IMR-90 (cell line): ENCODE data around the gene SPDYE2.
"Not testable (repeated sequence)": the region's sequence is repeated elsewhere in the genome, so short reads cannot be mapped to it uniquely, and the experiment has no call there.

Source experiments
- BHLHE40 ChIP-seq: fragments of 150-350 bp; IDR thresholded peaks from 2 replicates; pipeline ENCODE4 v1.6.1; 2016; ENCODE audit warnings: mild to moderate bottlenecking, low read depth, low read length
- CEBPB ChIP-seq: IDR thresholded peaks from 2 replicates; pipeline ENCODE4 v1.6.1; 2012; ENCODE audit warnings: low read depth, low read length, improper control_type of control experiment
- CHD1 ChIP-seq: IDR thresholded peaks from 2 replicates; pipeline ENCODE4 v1.6.1; 2012; ENCODE audit warnings: low read depth, low read length, improper control_type of control experiment
- MAFK ChIP-seq: IDR thresholded peaks from 2 replicates; pipeline ENCODE4 v1.6.1; 2012; ENCODE audit warnings: low read depth, low read length, improper control_type of control experiment
- MAZ ChIP-seq: IDR thresholded peaks from 2 replicates; pipeline ENCODE4 v1.6.1; 2012; ENCODE audit warnings: low read depth, mild to moderate bottlenecking, low read length, improper control_type of control experiment, moderate library complexity, borderline replicate concordance
- MXI1 ChIP-seq: IDR thresholded peaks from 2 replicates; pipeline ENCODE4 v1.6.1; 2012; ENCODE audit warnings: low read depth, mild to moderate bottlenecking, low read length, moderate library complexity, borderline replicate concordance
- POLR2A ChIP-seq: IDR thresholded peaks from 2 replicates; pipeline ENCODE4 v1.6.1; 2012; ENCODE audit warnings: mild to moderate bottlenecking, low read depth, low read length
- RAD21 ChIP-seq: IDR thresholded peaks from 2 replicates; pipeline ENCODE4 v1.6.1; 2012; ENCODE audit warnings: low read length, improper control_type of control experiment
- RCOR1 ChIP-seq: IDR thresholded peaks from 2 replicates; pipeline ENCODE4 v1.6.1; 2012; ENCODE audit warnings: mild to moderate bottlenecking, low read length, improper control_type of control experiment; ENCODE audit not compliant: insufficient replicate concordance
- RFX5 ChIP-seq: IDR thresholded peaks from 2 replicates; pipeline ENCODE4 v1.8.0; 2012; ENCODE audit warnings: low read depth, mild to moderate bottlenecking, low read length, moderate library complexity
- USF2 ChIP-seq: fragments of 150-350 bp; IDR thresholded peaks from 2 replicates; pipeline ENCODE4 v1.6.1; 2017; ENCODE audit warnings: mild to moderate bottlenecking, antibody characterized with exemption, low read length, low read depth
- TF ChIP-seq, protein P1 (sequence below): conservative IDR thresholded peaks from 2 replicates; pipeline ENCODE4 v1.5.1; 2012; ENCODE audit warnings: mild to moderate bottlenecking, low read depth, low read length, improper control_type of control experiment
- TF ChIP-seq, protein P2 (sequence below): fragments of 150-350 bp; IDR thresholded peaks from 2 replicates; pipeline ENCODE4 v1.6.1; 2016; ENCODE audit warnings: low read depth, mild to moderate bottlenecking, low read length, moderate library complexity, borderline replicate concordance

GRCh38 chr7:102589857-102590256 is 38.8 kb downstream of the SPDYE2 start:
- TF ChIP-seq POLR2A, CHD1, RFX5, USF2, BHLHE40, RAD21, MXI1, MAFK, MAZ, RCOR1, CEBPB: not testable (repeated sequence)
- TF ChIP-seq, protein P1, sequence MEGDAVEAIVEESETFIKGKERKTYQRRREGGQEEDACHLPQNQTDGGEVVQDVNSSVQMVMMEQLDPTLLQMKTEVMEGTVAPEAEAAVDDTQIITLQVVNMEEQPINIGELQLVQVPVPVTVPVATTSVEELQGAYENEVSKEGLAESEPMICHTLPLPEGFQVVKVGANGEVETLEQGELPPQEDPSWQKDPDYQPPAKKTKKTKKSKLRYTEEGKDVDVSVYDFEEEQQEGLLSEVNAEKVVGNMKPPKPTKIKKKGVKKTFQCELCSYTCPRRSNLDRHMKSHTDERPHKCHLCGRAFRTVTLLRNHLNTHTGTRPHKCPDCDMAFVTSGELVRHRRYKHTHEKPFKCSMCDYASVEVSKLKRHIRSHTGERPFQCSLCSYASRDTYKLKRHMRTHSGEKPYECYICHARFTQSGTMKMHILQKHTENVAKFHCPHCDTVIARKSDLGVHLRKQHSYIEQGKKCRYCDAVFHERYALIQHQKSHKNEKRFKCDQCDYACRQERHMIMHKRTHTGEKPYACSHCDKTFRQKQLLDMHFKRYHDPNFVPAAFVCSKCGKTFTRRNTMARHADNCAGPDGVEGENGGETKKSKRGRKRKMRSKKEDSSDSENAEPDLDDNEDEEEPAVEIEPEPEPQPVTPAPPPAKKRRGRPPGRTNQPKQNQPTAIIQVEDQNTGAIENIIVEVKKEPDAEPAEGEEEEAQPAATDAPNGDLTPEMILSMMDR = not testable (repeated sequence)
- TF ChIP-seq, protein P2, sequence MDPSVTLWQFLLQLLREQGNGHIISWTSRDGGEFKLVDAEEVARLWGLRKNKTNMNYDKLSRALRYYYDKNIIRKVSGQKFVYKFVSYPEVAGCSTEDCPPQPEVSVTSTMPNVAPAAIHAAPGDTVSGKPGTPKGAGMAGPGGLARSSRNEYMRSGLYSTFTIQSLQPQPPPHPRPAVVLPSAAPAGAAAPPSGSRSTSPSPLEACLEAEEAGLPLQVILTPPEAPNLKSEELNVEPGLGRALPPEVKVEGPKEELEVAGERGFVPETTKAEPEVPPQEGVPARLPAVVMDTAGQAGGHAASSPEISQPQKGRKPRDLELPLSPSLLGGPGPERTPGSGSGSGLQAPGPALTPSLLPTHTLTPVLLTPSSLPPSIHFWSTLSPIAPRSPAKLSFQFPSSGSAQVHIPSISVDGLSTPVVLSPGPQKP = not testable (repeated sequence)
